UCSD-AML1 (cell line): ENCODE measurements around the gene PPP4R1.
"Not testable (repeated sequence)": the region's sequence is repeated elsewhere in the genome, so short reads cannot be mapped to it uniquely, and the experiment has no call there.

Source experiments
- DNase-seq: peaks from one replicate; lab custom pipeline; 2025; ENCODE audit not compliant: unreplicated experiment; lab: John Stamatoyannopoulos, UW

PPP4R1 gene, protein sequence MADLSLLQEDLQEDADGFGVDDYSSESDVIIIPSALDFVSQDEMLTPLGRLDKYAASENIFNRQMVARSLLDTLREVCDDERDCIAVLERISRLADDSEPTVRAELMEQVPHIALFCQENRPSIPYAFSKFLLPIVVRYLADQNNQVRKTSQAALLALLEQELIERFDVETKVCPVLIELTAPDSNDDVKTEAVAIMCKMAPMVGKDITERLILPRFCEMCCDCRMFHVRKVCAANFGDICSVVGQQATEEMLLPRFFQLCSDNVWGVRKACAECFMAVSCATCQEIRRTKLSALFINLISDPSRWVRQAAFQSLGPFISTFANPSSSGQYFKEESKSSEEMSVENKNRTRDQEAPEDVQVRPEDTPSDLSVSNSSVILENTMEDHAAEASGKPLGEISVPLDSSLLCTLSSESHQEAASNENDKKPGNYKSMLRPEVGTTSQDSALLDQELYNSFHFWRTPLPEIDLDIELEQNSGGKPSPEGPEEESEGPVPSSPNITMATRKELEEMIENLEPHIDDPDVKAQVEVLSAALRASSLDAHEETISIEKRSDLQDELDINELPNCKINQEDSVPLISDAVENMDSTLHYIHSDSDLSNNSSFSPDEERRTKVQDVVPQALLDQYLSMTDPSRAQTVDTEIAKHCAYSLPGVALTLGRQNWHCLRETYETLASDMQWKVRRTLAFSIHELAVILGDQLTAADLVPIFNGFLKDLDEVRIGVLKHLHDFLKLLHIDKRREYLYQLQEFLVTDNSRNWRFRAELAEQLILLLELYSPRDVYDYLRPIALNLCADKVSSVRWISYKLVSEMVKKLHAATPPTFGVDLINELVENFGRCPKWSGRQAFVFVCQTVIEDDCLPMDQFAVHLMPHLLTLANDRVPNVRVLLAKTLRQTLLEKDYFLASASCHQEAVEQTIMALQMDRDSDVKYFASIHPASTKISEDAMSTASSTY

GRCh38 chr18:9614401-9615279 is at the start of gene PPP4R1:
Gene PPP4R1, minus strand, starts transcription at chr18:9614559. Its CDS starts 75 bp downstream, at chr18:9614484.
- peak; percentile 76 for DNase-seq

- DNase-seq, result no peak
Observed at GRCh38 chr18:9663377-9663776, 49.0 kb upstream of the PPP4R1 start.

- no peak for DNase-seq
Observed at GRCh38 chr18:9661564-9661963, 47.2 kb upstream of the PPP4R1 start.

DNA sequence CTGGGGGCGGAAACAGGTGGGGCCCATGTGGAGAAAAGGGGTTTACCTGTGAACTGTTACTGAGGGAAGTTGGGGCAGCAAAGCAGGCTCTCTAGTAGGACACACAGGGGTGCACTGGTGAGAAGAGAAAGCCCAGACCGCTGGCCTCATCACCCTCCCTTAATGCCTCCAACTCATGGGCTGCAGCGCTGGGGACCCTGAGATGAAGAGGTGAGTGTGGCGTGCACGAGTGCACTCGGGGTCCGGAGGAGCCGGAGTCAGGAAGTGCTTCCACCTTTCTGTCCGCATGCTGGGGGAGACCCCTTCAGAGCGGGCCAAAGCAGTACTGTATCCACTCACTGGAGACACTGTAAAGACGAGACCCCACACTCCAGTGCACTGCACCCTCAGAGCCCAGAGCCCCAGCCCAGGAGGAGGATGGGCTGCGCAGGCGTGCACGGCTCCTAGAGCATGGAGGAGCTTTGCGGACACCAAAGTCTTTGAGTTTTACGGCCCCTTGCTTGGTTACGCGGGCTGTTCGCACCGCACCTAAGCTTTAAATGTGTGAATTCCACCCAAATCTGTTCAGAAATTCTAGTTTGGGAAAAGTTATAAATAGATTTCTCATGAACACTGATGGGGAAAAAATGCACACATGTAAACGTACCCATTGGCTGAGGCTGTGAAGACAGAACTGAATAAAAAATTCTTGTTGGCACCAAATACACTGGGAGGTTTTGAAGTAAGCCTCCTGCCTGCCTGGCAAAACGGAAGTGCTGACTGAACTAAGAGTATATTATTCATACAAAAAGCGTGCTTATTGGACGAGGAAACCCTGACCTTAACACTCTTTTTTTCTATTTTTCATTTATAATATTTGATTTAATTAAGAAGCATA is 45.4 kb upstream of the PPP4R1 start:
- DNase-seq, result no peak

DNA sequence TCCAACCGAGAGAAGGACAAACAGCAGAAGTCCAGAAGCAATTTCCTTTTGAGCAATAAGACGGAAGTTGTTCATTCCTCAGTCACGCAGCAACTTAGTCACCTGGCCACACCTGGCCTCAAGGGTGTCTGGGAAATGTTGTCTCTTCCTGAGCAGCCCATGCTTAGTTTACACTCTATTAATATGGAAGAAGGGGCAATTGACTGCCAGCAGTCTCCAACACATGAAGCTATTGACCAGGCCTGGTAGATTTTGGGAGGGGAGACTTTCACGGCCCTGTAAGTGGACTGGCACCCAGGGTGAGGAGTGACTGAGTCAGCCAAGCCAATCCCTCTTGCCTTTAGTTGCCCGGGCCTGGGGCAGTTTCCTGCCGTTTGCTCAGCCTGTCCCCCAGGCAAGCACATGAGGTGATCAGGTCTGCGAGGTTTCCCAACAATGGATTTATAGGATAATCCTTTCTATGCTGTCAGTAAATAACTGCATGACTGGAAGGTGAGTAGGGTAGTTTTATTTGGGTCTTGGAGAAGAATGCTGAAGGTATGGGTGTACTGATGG is 43.8 kb upstream of the PPP4R1 start:
- DNase-seq, result no peak

DNA sequence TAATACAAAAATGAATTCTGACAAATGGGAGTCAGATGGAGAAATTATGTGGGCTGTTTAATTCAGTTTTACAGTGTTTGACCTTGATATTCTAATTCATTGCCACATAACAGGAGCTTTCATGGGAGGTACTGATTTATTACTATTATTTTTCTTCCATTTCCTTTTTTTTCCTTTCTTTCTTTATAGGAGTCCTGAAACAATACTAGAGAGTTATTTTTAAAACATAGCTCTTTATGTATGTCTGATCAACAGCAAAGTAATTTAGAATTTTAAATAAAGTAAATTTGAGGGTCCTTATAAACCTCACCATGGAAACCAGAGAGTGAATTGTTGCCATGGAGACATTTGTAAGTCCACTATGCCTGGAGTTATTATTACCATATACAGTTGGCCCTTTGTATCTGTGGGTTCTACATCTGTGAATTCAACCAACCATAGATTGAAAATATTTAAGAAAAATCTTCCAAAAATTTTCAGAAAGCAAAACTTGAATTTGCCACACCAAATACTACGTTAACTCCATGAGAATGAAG is 40.9 kb upstream of the PPP4R1 start:
- no peak for DNase-seq

- no peak for DNase-seq
Observed at GRCh38 chr18:9653390-9653789, 39.0 kb upstream of the PPP4R1 start.

DNA sequence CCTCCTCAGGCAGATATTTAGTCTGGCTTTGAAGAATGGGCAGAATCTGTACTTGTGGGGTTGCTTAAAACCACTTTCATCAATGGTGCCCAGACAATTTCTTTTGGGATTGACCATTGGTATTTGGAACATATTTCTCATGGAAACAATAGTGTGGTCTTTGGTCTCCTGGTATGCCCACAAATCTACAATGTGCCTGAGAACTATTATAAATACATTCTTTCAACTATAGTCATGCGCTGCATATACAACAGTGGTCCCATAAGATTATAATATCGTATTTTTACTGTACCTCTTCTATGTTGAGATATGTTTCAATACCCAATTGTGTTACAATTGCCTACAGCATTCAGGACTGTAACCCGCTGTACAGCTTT is 34.8 kb upstream of the PPP4R1 start:
- no peak for DNase-seq

DNA sequence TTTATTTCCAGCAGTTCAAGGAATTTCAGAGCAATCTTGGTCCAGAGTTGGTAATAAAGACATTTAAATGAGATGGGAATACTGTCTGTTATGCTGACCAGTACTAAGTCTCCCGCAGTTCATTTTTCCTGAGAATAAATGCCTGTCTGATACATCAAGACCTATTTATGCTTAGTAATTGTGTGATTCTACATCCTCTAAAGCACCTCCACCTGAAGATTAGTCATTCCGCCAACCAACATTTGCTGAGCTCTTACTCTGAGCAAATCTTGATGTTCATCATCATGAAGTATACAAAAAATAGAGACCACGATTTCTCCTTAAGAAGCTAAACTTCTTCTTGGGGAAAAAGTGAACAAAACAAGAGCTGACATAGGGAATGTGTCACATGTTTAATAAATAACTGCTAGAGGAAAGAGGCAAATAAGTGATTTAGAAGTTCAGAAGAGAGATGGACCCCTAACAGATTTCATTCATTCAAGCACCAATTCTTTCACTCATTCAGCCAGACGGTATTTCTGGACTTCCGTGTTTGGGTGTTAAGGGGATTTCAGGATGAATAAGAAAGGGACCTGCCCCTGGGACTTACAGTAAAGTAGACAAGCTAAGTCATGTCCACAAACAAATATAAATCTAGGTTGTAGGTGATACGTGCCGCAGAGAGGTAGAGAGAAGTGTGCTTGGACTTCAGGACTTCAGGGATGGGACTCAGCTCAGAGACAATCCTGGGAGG is 34.2 kb upstream of the PPP4R1 start:
- no peak for DNase-seq

DNA sequence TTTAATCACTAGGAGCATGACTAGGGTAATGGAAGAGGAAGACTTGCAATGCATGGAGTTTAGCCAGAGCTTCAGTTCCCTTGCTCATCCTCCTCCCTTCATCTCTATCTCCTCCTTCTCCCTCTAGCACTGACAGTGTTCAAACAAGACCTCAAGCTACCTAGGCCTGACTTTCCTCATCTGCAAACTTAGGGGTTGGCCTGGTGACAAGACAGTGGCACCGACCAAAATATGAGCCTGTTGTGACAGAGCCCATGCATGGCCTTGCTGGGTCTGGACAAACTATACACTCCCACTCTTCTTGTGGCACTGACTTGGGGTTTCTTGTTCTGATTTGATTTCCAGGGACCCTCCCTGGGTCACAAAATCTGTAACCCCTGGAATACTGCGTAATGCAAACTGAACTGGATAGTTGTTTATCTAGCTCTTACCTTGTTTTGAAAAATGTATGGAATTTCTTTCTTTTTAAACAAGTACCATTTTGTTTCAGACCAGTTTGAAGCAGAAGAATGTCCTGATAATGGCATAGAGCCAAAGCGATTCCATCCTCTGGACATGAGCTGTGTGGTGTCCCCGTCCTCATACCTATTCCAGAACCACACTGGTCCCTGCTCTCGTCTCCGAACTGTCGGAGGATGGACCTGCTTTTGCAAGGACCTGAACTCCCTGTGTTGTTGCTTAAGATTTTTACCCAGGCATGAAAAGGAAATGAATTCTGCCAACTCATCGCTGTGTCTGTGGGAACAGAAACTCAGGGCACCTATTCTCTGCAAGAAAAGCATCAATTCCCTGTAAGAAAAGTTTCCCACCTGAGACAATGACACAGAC is 33.4 kb upstream of the PPP4R1 start:
- no peak for DNase-seq

GRCh38 chr18:9643549-9643948 is 29.2 kb upstream of the PPP4R1 start:
- DNase-seq, result no peak

DNA sequence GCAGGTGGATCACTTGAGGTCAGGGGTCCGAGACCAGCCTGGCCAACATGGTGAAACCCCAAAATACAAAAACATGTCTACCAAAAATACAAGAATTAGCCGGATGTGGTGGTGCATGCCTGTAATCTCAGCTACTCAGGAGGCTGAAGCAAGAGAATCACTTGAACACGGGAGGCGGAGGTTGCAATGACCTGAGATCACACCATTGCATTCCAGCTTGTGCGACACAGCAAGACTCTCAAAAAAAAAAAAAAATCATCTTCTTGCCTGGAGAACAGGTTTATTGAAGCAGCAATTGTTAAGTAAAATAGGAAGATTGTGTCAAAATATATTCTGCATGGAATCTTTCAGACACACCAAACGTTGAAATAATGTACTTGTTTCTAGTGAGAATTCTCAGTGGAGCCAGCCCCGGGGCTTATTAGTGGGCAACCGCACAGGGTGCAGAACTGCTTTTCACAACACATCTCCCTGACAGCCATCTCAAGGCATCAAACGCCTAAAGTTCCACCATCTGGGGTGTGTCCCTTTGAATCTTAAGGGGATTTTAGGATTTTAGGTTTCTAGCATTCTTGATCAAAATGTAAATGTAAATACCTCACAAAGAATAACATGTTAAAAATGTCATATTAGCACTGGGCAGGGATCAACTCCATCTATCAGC is 28.6 kb upstream of the PPP4R1 start:
- no peak for DNase-seq

DNA sequence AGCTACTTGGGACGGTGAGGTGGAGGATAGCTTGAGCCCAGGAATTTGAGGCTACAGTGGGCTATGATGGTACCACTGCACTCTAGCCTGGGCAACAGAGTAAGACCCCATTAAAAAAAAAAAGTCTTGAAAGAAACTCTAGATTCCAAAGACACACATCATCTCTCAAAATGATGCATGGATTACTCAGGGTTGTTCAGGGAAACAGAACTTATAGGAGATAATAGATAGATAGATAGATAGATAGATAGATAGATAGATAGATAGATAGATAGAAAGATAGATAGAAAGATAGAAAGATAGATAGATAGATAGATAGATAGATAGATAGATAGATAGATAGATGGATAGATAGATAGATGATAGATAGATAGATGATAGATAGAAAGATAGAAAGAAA is 26.7 kb upstream of the PPP4R1 start:
- not testable (repeated sequence) for DNase-seq

DNA sequence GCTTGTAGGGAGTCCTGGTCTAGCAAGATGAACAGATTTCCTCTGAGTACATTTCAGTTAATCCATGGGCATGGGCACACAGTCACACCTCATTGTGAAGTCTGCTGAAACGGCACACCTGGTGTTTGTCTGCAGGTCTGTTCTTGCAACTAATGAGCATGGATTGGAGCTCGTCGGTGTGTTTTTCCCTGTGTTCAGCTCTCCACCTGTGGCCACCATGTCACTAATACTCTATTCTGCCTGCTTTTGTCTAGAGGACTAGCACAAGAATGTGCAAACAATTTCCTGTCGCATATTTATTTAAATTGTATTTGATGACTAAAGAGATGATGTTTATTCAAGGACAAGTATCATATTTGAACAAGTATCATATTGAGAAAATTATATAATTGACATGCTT is 24.5 kb upstream of the PPP4R1 start:
- no peak for DNase-seq

GRCh38 chr18:9637036-9637767 is 22.8 kb upstream of the PPP4R1 start:
- no peak for DNase-seq

DNA sequence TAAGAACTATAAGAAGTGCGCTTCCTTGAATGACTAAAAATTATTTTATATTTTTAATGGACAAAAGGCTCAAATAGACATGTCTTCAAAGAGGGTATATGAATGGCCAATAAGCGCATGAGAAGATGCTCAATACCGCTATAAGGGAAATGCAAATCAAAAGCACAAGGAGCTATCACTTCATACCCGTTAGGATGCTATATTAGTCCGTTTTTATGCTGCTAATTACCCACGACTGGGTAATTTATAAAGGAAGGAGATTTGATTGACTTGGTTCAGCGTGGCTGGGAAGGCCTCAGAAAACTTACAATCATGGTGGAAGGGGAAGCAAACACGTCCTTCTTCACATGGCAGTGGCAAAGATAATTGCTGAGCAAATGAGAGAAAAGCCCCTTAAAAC is 20.5 kb upstream of the PPP4R1 start:
- DNase-seq, result no peak
